ENCODE results near the gene COBL. TPM values are rescaled to one million over a fixed set of nuclear protein-coding genes. Genes with fewer than 3 reads are reported as not detected.
A peak's percentile ranks its signal among the peaks of the same experiment; 100 is the strongest.

Gene COBL
- total and polyA plus RNA-seq, 12 donors, result 15.5 to 109 (median 87.8) TPM

- H3K36me3 ChIP-seq, result no peaks in the 10 kb centered on the region
- no peaks in the 10 kb centered on the region for H3K27me3 ChIP-seq
- no peak overlapping the region for H3K4me3 ChIP-seq
- intact Hi-C loops (cut with DNase I), result loop anchor here in 1 of 10 donors (5.0 kb wide), 1 partner anchor 45 kb away; no protein-coding TSS in a partner anchor
- ATAC-seq (peak in 4 of 8 donors; percentile 36 to 60 (median 58)), DNase-seq (no peak)
- H3K9me3 ChIP-seq, result no peaks in the 10 kb centered on the region
- TF ChIP-seq CTCF (IDR thresholded peaks at IDR 0.05), result no peak
- H3K27ac ChIP-seq, result peak overlapping the region in 4 of 10 donors; percentile 13 to 78 (median 43)
- peaks cover 0 to 57% (median 4%) of the 10 kb centered on the region in 9 donors for H3K4me1 ChIP-seq
- 72 to 73% methylated on average over 20 of the region's 20 CpGs for WGBS, 2 donors
Measured at GRCh38 chr7:51261950-51262795, 54.4 kb downstream of the COBL start.

- H3K4me1 ChIP-seq, result peaks cover 0 to 64% (median 4%) of the 10 kb centered on the region in 9 donors
- DNase-seq, result no peak
- H3K36me3 ChIP-seq, result no peaks in the 10 kb centered on the region
- no peak for TF ChIP-seq CTCF (IDR thresholded peaks at IDR 0.05)
- H3K4me3 ChIP-seq, result no peak overlapping the region
- peak overlapping the region in 6 of 10 donors; percentile 13 to 78 (median 30) for H3K27ac ChIP-seq
- ATAC-seq, result peak in 6 of 8 donors; percentile 22 to 85 (median 60)
- H3K27me3 ChIP-seq, result no peaks in the 10 kb centered on the region
- H3K9me3 ChIP-seq, result no peaks in the 10 kb centered on the region
- WGBS, 2 donors, result 54 to 63% methylated on average over 15 of the region's 15 CpGs
- intact Hi-C loops (cut with DNase I), result loop anchor here in 1 of 10 donors (5.0 kb wide), 1 partner anchor 46 kb away; no protein-coding TSS in a partner anchor
Measured at GRCh38 chr7:51261117-51261835, 55.3 kb downstream of the COBL start.

GRCh38 chr7:51260516-51260915, 56.1 kb downstream of the COBL start:
- 72 to 77% methylated on average over 4 of the region's 4 CpGs for WGBS, 2 donors
- no peak for DNase-seq
- intact Hi-C loops (cut with DNase I), result loop anchor here in 1 of 10 donors (5.0 kb wide), 1 partner anchor 47 kb away; no protein-coding TSS in a partner anchor
- H3K4me1 ChIP-seq, result peaks cover 0 to 72% (median 7%) of the 10 kb centered on the region in 9 donors
- H3K9me3 ChIP-seq, result no peaks in the 10 kb centered on the region
- no peaks in the 10 kb centered on the region for H3K36me3 ChIP-seq
- ATAC-seq, result peak in 3 of 8 donors; percentile 1 to 53 (median 12)
- H3K27me3 ChIP-seq, result no peaks in the 10 kb centered on the region
- peak overlapping the region in 3 of 10 donors; percentile 21 to 78 (median 39) for H3K27ac ChIP-seq
- no peak overlapping the region for H3K4me3 ChIP-seq
- TF ChIP-seq CTCF (IDR thresholded peaks at IDR 0.05), result no peak

GRCh38 chr7:51259766-51260165, 56.8 kb downstream of the COBL start:
- TF ChIP-seq CTCF (IDR thresholded peaks at IDR 0.05), result no peak
- Histone ChIP-seq H3K4me1 (peaks cover 0 to 70% (median 7%) of the 10 kb centered on the region in 9 donors), H3K27ac (no peak overlapping the region)

More at GRCh38 chr7:51259766-51260165, 56.8 kb downstream of the COBL start:
- no peak for ATAC-seq
- DNase-seq, result no peak
- Histone ChIP-seq H3K27me3 (no peaks in the 10 kb centered on the region), H3K9me3 (no peaks in the 10 kb centered on the region), H3K4me3 (no peak overlapping the region), H3K36me3 (no peaks in the 10 kb centered on the region)
- WGBS, 2 donors, result 75 to 81% methylated on average over 4 of the region's 4 CpGs
- intact Hi-C loops (cut with DNase I), result loop anchor here in 1 of 10 donors (5.0 kb wide), 1 partner anchor 48 kb away; no protein-coding TSS in a partner anchor

Data from heart right ventricle (tissue), 16 donors.